HG03439 (cell line): ENCODE results near the gene SEC22A.

ENCODE experiments used
- ATAC-seq: cut with Tn5 transposase; IDR thresholded peaks from one replicate; pipeline ENCODE4 v1.9.1; 2021; ENCODE audit warnings: mild to moderate bottlenecking, moderate library complexity; ENCODE audit not compliant: unreplicated experiment

The SEC22A gene

DNA sequence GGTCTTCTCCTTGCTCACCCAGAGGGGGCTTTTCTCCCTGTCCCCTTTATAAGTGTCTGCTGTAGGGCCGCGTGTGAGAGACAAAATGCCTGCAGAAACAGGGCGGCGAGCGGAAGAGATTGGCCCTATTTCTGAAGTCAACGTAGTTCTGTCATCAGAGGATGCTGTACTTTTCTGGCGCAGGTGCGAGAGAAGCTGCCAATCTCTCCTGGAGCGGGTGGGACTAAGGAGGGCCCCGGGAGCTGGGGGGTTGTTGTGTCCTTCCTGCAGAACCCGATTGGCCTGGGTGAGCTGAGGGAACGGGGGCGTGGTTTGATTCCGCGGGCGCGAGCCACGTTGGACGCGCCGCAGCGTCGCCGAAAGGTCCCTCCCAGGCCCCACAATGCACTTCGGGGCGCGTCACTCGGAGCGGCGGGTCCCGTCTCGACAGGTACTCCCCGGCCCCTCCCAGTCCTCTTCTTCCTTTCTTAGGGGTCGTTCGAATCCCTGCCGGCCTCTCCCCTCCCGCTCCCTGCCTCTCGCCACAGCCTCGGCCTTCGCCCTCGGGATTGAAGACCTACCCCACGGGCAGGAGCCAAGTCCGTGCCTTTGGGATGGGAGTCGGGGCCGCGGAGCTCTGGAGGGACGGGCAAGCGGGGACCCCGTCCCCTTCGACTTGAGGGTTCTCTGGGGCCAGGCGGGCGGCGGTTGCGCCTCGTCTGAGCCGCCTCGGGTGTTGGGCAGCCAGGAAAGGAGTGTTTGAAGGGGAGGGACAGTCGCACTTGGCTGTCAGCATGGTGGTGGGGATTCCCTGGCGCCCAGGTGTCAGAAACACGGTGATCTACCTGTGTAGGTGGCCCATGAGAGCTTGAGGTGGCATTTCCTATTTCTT lies at the start of gene SEC22A:
Gene SEC22A (plus strand): TSS at position 387 of the 871 bp plus-strand sequence. CDS start 7,275 bp downstream, outside the sequence.
- peak; percentile 98 for ATAC-seq

DNA sequence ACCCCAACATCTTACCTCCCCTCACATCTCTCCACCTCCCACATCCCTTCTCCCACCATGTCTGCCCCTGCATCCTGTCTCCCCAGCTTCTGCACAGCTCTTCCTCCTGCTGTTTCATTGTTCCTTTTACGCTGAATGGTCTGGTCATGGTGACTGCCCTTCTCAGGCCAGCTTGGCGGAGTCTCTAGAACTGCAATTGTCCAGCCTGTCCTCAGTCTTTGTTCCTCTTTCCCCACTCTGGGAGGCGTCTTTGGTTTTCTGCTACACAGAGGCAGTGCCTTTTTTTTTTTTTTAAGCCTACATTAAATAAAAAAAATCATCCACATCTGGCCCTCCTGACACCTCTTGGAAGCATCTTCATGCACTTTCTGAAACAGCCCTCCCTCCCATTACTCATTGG lies 49.1 kb upstream of the SEC22A start:
- ATAC-seq, result no peak

GRCh38 chr3:123153125-123154019 lies 48.4 kb upstream of the SEC22A start:
- ATAC-seq, result no peak

DNA sequence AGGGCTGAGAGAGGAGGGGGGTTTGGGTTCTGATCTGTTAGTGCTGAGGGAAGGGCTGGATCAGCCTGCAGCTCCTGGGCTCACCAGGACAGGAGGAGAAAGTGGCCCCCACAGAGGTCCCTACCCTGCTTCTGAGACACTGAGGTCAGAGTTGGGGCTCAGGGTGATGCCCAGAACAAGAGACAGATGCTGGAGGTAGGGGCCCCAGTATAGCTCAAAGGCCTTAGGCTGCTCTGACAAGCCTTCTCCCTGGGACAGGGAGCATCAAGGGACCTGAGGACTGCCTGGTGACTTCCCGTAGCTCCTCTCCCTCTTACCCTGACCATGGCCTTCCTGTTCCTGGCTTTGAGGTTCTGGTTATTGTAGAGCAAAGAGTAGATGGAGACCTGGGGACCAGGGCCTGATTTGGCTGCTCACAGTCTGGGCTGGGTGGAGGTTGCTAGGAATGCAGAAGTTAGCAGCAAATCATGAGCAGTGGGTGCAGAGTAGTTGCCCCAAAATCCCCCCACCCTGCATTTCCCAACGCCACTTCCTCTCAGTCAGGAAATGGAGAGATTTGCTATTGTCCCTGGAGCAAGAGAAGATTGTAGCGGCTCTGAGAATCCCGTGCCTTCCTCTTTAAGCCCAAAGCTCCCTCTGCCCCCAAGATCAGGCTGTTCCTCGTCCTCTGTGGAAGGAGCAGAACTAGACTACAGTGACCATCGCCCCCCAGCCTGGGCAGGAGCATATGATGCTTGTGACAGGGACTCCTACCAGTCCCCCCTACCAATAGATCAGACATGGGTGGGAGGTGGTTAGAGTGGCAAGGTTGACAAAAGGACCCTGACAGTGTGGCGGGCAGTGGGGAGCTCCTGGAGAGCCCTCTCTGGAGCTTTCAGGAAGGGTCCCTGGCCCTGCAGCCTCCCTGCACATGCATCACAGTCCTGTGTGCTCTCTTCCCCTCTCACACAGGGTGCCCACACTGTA lies 47.4 kb upstream of the SEC22A start:
- no peak for ATAC-seq

GRCh38 chr3:123155471-123156011 lies 46.2 kb upstream of the SEC22A start:
- ATAC-seq, result no peak

GRCh38 chr3:123156276-123156995 lies 45.3 kb upstream of the SEC22A start:
- no peak for ATAC-seq

DNA sequence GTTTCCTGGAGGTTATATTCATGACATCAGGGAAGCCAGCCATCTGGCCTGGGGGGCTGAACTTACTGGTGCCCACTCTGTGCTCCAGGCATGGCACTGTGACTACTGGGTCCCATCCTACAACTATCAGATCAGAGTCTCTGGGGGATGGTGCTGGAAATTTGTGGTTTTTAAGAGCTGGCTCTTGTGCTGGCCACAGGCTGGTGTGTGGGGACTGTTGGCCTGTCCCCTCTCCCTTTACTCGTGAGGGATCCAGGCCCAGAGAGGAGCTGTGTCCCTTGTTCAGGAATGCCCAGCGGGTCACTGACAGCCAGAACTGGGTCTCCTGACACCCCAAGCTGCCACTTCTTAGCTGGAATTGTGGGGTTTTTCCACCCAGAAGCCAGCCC lies 44.5 kb upstream of the SEC22A start:
- no peak for ATAC-seq

- no peak for ATAC-seq
Measured at GRCh38 chr3:123157598-123158287, 44.0 kb upstream of the SEC22A start.

- ATAC-seq, result no peak
Measured at GRCh38 chr3:123158330-123158729, 43.4 kb upstream of the SEC22A start.

- no peak for ATAC-seq
Measured at GRCh38 chr3:123158899-123159390, 42.8 kb upstream of the SEC22A start.

- no peak for ATAC-seq
Measured at GRCh38 chr3:123159926-123160635, 41.7 kb upstream of the SEC22A start.

GRCh38 chr3:123161167-123161566 lies 40.6 kb upstream of the SEC22A start:
- ATAC-seq, result no peak

DNA sequence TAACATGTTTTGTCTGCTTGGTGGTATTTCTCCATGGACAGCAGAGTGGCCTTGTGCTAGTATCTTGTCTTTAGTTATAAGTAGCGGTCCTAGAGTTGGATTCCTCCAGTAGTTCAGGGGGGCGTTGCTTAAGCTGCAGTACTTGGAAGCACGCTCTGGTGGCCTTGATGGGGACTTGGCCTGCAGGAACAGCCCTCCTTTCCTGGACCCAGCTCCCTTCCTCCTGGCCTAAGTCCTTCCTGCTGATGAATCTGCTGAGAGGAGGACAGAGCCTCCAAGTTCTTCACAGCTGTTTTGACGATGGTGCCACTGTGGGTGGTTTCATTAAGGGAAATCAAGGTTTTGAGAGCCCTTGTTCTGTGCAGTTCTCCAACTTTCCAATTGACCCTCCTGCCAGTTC lies 38.6 kb upstream of the SEC22A start:
- ATAC-seq, result no peak

DNA sequence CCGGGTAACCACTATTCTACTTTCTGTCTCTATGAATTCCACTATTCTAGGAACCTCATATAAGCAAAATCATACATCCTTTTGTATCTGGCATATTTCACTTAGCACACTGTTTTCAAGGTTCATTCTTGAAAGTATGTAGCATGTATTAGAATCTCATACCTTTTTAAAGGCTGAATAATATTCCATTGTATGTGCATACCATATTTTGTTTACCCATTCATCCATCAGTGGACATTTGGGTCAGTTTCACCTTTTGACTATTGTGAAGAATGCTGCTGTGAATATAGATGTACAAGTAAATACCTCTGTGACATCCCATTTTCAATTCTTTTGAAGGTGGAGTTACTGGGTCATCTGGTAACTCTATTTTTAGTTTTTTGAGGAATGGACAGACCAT lies 36.6 kb upstream of the SEC22A start:
- no peak for ATAC-seq

DNA sequence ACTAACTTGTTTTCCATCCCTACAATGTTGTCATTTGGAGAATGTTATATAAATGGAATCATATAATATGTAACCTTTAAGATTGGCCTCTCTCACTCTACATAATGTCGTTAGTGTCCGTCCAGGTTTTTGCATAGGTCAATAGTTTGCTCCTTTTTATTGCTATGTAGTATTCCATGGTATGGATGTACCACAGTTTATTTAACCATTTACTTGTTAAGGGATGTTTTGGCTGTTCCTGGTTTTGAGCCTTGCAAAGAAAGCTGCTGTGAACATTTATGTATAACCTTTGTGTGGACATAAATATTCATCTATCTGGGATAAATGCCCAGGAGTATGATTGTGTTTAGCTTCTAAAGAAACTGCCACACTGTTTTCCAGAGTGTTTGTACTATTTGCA lies 34.1 kb upstream of the SEC22A start:
- ATAC-seq, result no peak

GRCh38 chr3:123168122-123168521 lies 33.6 kb upstream of the SEC22A start:
- no peak for ATAC-seq

- ATAC-seq, result no peak
Measured at GRCh38 chr3:123168605-123169004, 33.1 kb upstream of the SEC22A start.

GRCh38 chr3:123169492-123169929 lies 32.2 kb upstream of the SEC22A start:
- ATAC-seq, result no peak
